Measurements from ENCODE around the gene LIM2. TPM values are rescaled to one million over a fixed set of nuclear protein-coding genes. Genes with fewer than 3 reads are reported as not detected.

The LIM2 gene
- polyA plus RNA-seq, 2 of the 4 experiments (the other 2 are of a cell fraction) = not detected

DNA sequence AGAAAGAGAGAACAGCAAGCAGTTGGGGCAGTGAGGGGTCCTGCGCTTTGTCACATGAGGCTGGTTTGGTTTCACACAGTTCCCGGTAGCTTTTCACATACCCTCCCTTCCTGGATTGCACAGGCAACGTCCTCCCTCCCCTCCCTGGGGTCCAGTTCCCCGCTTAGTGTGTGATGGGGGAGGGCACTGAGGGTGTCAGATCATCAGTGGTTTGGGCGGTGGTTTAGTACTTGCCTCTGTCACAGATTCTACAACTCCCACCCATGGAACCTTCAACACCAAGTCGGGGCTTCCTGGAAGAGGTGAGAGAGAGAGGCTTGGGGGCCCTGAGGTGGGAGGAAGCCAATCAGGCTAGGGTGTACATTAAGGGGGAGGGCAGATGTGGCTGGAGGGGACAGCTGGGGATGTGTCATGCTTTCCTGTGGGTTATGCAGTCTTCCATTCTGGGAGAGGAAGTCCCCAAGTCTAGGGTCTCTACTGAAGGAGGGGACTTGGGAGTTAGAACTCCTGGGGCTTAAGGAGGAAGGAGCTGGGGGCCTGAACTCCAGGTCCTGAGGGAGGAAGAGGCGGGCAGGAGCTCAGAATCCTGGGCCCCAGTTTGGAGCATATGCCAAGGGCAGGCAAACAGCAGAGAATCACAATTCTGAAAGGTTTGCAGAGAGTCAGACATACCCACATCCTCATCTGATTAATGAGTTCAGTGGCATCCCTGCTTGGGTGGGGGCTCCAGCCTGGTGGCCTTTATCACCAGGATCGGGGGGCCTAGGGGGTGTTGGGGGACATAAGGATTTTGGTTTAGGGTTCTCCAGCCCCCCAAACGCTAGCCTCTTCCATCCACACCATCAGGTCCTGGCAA lies 14.9 kb downstream of the LIM2 start, which contains the start of gene NKG7 (continued):
- TF ChIP-seq, protein P1, sequence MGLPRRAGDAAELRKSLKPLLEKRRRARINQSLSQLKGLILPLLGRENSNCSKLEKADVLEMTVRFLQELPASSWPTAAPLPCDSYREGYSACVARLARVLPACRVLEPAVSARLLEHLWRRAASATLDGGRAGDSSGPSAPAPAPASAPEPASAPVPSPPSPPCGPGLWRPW (IDR thresholded peaks at IDR 0.05) = no peak
- no peak for TF ChIP-seq HOXB5 (CRISPR knock-in tag; IDR thresholded peaks at IDR 0.05)
- TF ChIP-seq NR3C1 (IDR thresholded peaks at IDR 0.05) = no peak
- TF ChIP-seq ZC3H11A (IDR thresholded peaks at IDR 0.05) = no peak
- TF ChIP-seq, protein P2, sequence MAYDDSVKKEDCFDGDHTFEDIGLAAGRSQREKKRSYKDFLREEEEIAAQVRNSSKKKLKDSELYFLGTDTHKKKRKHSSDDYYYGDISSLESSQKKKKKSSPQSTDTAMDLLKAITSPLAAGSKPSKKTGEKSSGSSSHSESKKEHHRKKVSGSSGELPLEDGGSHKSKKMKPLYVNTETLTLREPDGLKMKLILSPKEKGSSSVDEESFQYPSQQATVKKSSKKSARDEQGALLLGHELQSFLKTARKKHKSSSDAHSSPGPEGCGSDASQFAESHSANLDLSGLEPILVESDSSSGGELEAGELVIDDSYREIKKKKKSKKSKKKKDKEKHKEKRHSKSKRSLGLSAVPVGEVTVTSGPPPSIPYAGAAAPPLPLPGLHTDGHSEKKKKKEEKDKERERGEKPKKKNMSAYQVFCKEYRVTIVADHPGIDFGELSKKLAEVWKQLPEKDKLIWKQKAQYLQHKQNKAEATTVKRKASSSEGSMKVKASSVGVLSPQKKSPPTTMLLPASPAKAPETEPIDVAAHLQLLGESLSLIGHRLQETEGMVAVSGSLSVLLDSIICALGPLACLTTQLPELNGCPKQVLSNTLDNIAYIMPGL (CRISPR knock-in tag; IDR thresholded peaks at IDR 0.05; ENCODE audit: borderline replicate concordance) = no peak
- no peak for TF ChIP-seq BHLHE40 (IDR thresholded peaks at IDR 0.05; ENCODE audit: low read depth, low read length)
- TF ChIP-seq, protein P3, sequence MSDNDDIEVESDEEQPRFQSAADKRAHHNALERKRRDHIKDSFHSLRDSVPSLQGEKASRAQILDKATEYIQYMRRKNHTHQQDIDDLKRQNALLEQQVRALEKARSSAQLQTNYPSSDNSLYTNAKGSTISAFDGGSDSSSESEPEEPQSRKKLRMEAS (IDR thresholded peaks at IDR 0.05) = no peak

DNA sequence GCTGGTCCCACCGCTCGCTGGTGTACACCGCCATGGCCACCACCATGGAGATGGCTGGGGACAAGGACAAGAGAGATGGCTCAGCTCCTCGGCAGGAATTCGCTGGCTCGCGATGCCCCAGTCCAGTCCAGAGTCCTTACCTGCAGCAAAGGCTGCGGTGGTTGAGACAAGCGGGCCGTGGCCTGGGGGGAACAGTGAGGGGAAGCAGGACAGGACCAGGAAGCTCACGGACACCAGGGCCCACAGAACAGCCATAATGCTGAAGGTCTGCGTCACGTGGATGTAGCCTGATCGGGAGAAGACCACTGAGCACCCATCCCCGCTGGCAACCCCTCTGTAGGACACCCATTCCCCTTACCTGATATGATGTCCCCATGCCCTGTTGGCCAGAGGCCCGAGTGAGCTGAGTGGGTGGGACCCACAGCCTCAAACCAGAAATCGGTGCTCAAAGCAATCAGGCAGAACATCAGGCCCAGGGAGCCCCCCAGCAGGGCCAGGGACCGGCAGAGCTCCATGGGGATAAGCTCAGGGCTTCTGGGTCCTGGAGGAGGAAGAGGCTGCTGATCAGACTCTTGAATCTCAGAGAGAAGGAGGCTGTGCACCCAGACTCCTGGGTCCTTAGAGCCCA lies 15.6 kb downstream of the LIM2 start:
- no peak for DNase-seq (ENCODE audit: low read depth in 1 of 2, low spot score in 1 of 2)
- POLR2A ChIA-PET = interaction anchor here (1.0 kb wide), 1 partner anchor 33 kb away, joined by 5 read pairs; no protein-coding TSS in a partner anchor
- CTCF ChIA-PET = interaction anchor here (0.8 to 5.7 kb wide), 4 partner anchors 9 to 50 kb away, joined by 3 to 28 read pairs (median 4); no protein-coding TSS in a partner anchor
- H3K4me2 ChIP-seq = no peak overlapping the region
- WGBS (ENCODE audit: missing lambda C conversion rate) = 77% methylated on average over 15 of the region's 18 CpGs
- ATAC-seq = no peak
- H3K27ac ChIP-seq = no peak overlapping the region
- no peak for TF ChIP-seq RFX5 (IDR thresholded peaks at IDR 0.05)
- TF ChIP-seq, protein P4, sequence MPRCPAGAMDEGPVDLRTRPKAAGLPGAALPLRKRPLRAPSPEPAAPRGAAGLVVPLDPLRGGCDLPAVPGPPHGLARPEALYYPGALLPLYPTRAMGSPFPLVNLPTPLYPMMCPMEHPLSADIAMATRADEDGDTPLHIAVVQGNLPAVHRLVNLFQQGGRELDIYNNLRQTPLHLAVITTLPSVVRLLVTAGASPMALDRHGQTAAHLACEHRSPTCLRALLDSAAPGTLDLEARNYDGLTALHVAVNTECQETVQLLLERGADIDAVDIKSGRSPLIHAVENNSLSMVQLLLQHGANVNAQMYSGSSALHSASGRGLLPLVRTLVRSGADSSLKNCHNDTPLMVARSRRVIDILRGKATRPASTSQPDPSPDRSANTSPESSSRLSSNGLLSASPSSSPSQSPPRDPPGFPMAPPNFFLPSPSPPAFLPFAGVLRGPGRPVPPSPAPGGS (IDR thresholded peaks at IDR 0.05) = no peak
- no peak overlapping the region for H3K4me3 ChIP-seq
- FAIRE-seq = no peak
- H3K9me3 ChIP-seq = no peaks in the 10 kb centered on the region
- peaks cover 7% of the 10 kb centered on the region for H3K4me1 ChIP-seq

DNA sequence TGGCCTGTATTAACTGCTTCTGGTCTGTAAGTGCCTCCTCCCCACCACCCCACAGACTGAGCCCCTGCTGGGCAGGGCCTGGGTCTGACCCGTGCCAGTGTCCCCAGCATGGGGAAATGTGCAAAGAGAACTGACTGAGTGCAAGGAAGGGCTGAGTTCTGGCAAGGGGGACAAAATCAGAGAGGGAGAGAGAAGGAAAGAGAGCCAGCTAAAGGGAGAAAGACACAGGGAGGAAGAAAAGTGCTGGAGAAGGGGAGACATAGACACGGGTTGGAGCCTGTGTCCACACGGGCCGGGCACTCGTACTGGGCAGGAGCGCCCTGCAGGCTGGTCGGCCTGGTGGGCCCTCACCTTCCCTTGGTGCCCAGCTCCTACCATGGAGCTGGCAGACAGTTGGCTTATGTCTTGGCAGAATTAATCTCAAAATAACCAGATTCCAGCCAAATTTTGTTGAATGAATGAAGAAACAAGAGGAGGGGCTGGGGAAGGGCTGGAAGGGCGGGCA lies 16.5 kb downstream of the LIM2 start:
- 82% methylated on average over 8 of the region's 8 CpGs for WGBS (ENCODE audit: missing lambda C conversion rate)
- DNase-seq (ENCODE audit: low read depth in 1 of 2, low spot score in 1 of 2) = no peak
- Histone ChIP-seq H3K4me3 (no peak overlapping the region), H3K27ac (no peak overlapping the region), H3K4me2 (no peak overlapping the region), H3K4me1 (peaks cover 7% of the 10 kb centered on the region), H3K9me3 (no peaks in the 10 kb centered on the region)
- ChIA-PET CTCF (interaction anchor here (1.4 to 5.7 kb wide), 2 partner anchors 32 to 102 kb away, joined by 5 to 28 read pairs; no protein-coding TSS in a partner anchor), POLR2A (interaction anchor here (1.0 kb wide), 1 partner anchor 32 kb away, joined by 5 read pairs; no protein-coding TSS in a partner anchor)
- ATAC-seq = no peak
- no peak for TF ChIP-seq NFE2L2 (conservative IDR thresholded peaks at IDR 0.05; ENCODE audit: low read length)
- 0 out of 2 replicates have a peak, but pooled peaks have one; percentile 16 for TF ChIP-seq POLR2A (IDR thresholded peaks at IDR 0.05; ENCODE audit: low read length)
- TF ChIP-seq SREBF2 (IDR thresholded peaks at IDR 0.05) = no peak
- FAIRE-seq = no peak

DNA sequence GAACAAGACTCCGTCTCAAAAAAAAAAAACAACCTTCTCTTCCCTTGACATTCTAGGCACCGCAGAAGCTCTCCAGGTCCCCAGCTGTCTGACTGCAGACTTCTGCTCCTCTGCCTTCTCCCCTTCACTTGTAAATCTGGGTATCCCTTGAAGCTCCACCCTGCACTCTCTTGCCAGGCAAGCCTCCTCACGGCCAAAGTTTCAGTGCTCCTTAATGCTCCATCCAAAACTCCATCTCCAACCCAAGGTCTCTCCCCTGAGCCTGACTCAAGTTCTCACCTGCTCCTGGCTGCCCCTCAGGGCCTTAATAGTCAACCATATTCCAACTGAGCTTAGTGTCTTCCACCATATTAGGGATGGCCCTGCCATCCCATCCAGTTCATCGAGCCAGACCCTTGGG lies 17.5 kb downstream of the LIM2 start:
- TF ChIP-seq, protein P1 (IDR thresholded peaks at IDR 0.05) = no peak
- TF ChIP-seq, protein P2 (CRISPR knock-in tag; IDR thresholded peaks at IDR 0.05; ENCODE audit: borderline replicate concordance) = no peak
- TF ChIP-seq, protein P3 (IDR thresholded peaks at IDR 0.05) = no peak
- TF ChIP-seq HDAC2 (IDR thresholded peaks at IDR 0.05) = no peak
- TF ChIP-seq ZFP36 (IDR thresholded peaks at IDR 0.05; ENCODE audit: borderline replicate concordance, partially characterized antibody) = no peak
- no peak for TF ChIP-seq EHMT2 (IDR thresholded peaks at IDR 0.05; ENCODE audit: low read depth)
- no peak for TF ChIP-seq HOXB13 (CRISPR knock-in tag; IDR thresholded peaks at IDR 0.05; ENCODE audit: low read depth)
- no peak for TF ChIP-seq MAFK (IDR thresholded peaks at IDR 0.05; ENCODE audit: partially characterized antibody)
- no peak for DNase-seq (ENCODE audit: low read depth in 1 of 2, low spot score in 1 of 2)
- Histone ChIP-seq H3K4me2 (no peak overlapping the region), H3K4me3 (no peak overlapping the region), H3K9me3 (no peaks in the 10 kb centered on the region), H3K4me1 (peaks cover 9% of the 10 kb centered on the region), H3K27ac (no peak overlapping the region)
- ATAC-seq = no peak
- WGBS (ENCODE audit: missing lambda C conversion rate) = 61% methylated on average over 4 of the region's 4 CpGs
- POLR2A ChIA-PET = interaction anchor here (0.9 kb wide), 1 partner anchor 31 kb away, joined by 3 read pairs; no protein-coding TSS in a partner anchor
- no peak for FAIRE-seq
- CTCF ChIA-PET = interaction anchor here (0.5 to 5.7 kb wide), 7 partner anchors 15 to 1094 kb away, joined by 3 to 28 read pairs (median 3); partner anchors contain the start of gene ZNF175

Measured in A549 (cell line).